HepG2 (cell line): Measurements from ENCODE around the gene DAZAP1.

Source experiments
- FOXA1 ChIP-seq, 2 experiments: fragments of 450-650 bp in 1 of 2; sonication (generic) in 1 of 2; formaldehyde crosslinking in 1 of 2; IDR thresholded peaks; 2 replicates each; pipeline versions ENCODE4 v1.4.0 to v1.6.1; 2016 to 2020; ENCODE audit warnings: missing genetic modification reagents in 1 of 2
- FOXJ3 ChIP-seq: sonication (generic); formaldehyde crosslinking; IDR thresholded peaks from 2 replicates; pipeline ENCODE4 v1.4.0; 2020; ENCODE audit warnings: missing genetic modification reagents, mild to moderate bottlenecking, borderline replicate concordance
- PAX8 ChIP-seq: sonication (generic); formaldehyde crosslinking; IDR thresholded peaks from 2 replicates; pipeline ENCODE4 v1.8.0; 2022; ENCODE audit warnings: mild to moderate bottlenecking, missing genetic modification reagents, borderline replicate concordance
- ZNF407 ChIP-seq: sonication (generic); formaldehyde crosslinking; IDR thresholded peaks from one replicate; pipeline ENCODE4 v1.5.1; 2020; ENCODE audit warnings: mild to moderate bottlenecking, missing genetic modification reagents; ENCODE audit errors: not compliant biosample characterization

DNA sequence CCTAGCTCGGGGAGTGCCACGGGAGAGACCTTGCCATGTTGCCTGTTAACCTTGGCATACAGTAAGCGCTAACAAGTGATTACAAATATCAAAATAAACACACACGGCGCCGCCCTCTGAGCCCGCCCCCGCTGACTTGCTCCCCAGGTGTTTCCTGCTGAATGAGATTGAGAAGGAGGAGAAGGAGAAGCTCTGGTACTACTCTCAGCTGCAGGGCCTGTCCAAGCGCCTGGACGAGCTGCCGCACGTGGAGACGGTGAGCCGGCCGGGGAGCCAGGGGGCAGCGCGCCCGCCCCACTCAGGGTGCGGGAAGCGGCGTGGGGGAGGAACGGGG is 47.6 kb downstream of the DAZAP1 start:
- TF ChIP-seq FOXA1 (IDR thresholded peaks at IDR 0.05) (no peak), FOXA1 (CRISPR knock-in tag; IDR thresholded peaks at IDR 0.05) (no peak), PAX8 (CRISPR knock-in tag) (no peak), FOXJ3 (CRISPR knock-in tag) (no peak), ZNF407 (CRISPR knock-in tag) (peak; percentile 17)
